OCI-LY7 (cell line): ENCODE measurements around the gene CAPN5. TPM values are rescaled to one million over a fixed set of nuclear protein-coding genes. Genes with fewer than 3 reads are reported as not detected.

Source experiments
- BruUV-seq: library from RNA; stranded (reverse); fragments of 400-500 nt; replicated peaks from 2 replicates; lab custom pipeline; 2021; lab: Mats Ljungman, UMichigan
- CTCF ChIA-PET: fragments of 300-600 bp; sonication (Branson Sonifier 250); formaldehyde crosslinking; loops from one replicate; lab custom pipeline; 2022; ENCODE audit warnings: antibody characterized with exemption; ENCODE audit not compliant: unreplicated experiment; lab: Charles Lee
- POLR2A ChIA-PET: fragments of 300-600 bp; sonication (Branson Sonifier 250); formaldehyde crosslinking; loops from one replicate; lab custom pipeline; 2022; ENCODE audit warnings: antibody characterized with exemption; lab: Charles Lee
- DNase-seq: peaks from one replicate; pipeline ENCODE4 v3.0.0-alpha.2; 2015; ENCODE audit warnings: low spot score
- H2AFZ ChIP-seq: fragments of 200-600 bp; sonication (generic), shearing (Covaris generic); 2 replicates; pipeline ENCODE4 v1.6.1; 2014; ENCODE audit warnings: mild to moderate bottlenecking, antibody characterized with exemption, low read length, moderate library complexity
- H3K27ac ChIP-seq: fragments of 200-600 bp; sonication (generic); 2 replicates; pipeline ENCODE4 v1.5.1; 2014; ENCODE audit warnings: mixed run types, low read depth, mild to moderate bottlenecking, moderate library complexity, low read length, inconsistent platforms; ENCODE audit not compliant: poor library complexity, severe bottlenecking
- H3K36me3 ChIP-seq: fragments of 200-600 bp; sonication (generic); 2 replicates; pipeline ENCODE4 v1.6.1; 2014; ENCODE audit warnings: mild to moderate bottlenecking, antibody characterized with exemption, low read length, moderate library complexity, mixed read lengths; ENCODE audit not compliant: insufficient read depth
- H3K4me1 ChIP-seq: fragments of 200-600 bp; sonication (generic); 2 replicates; pipeline ENCODE4 v1.5.1; 2014; ENCODE audit warnings: mild to moderate bottlenecking, low read length; ENCODE audit not compliant: insufficient read depth, poor library complexity, severe bottlenecking
- H3K4me2 ChIP-seq: fragments of 200-600 bp; sonication (generic); 2 replicates; pipeline ENCODE4 v1.6.1; 2014; ENCODE audit warnings: mild to moderate bottlenecking, low read length
- H3K4me3 ChIP-seq: fragments of 200-600 bp; sonication (generic); 2 replicates; pipeline ENCODE4 v1.5.1; 2014; ENCODE audit warnings: mild to moderate bottlenecking, low read depth, low read length; ENCODE audit not compliant: poor library complexity, severe bottlenecking
- H3K79me2 ChIP-seq: fragments of 200-600 bp; sonication (generic); 2 replicates; pipeline ENCODE4 v1.6.1; 2016; ENCODE audit warnings: low read depth, mild to moderate bottlenecking, low read length, moderate library complexity, mixed read lengths; ENCODE audit not compliant: insufficient read depth
- H3K9me2 ChIP-seq: fragments of 200-600 bp; sonication (generic); 2 replicates; pipeline ENCODE4 v1.6.1; 2016; ENCODE audit warnings: mild to moderate bottlenecking, low read length, mixed read lengths; ENCODE audit not compliant: insufficient read depth
- H3K9me3 ChIP-seq: fragments of 200-600 bp; sonication (generic); 2 replicates; pipeline ENCODE4 v1.6.1; 2014; ENCODE audit warnings: mild to moderate bottlenecking, mixed run types, low read length, mixed read lengths
- H4K20me1 ChIP-seq: fragments of 200-600 bp; sonication (generic); 2 replicates; pipeline ENCODE4 v1.6.1; 2014; ENCODE audit warnings: mild to moderate bottlenecking, antibody characterized with exemption, low read length, moderate library complexity, mixed read lengths; ENCODE audit not compliant: insufficient read depth
- CTCF ChIP-seq: fragments of 200-600 bp; sonication (generic); conservative IDR thresholded peaks from 2 replicates; pipeline ENCODE4 v1.5.1; 2014; ENCODE audit warnings: mild to moderate bottlenecking, antibody characterized with exemption, low read length, moderate library complexity, mixed read lengths
- EZH2phosphoT487 ChIP-seq: fragments of 200-600 bp; sonication (generic); IDR thresholded peaks from 2 replicates; pipeline ENCODE4 v1.6.1; 2018; ENCODE audit warnings: low read depth, borderline replicate concordance, mild to moderate bottlenecking, mixed run types, antibody characterized with exemption, low read length, moderate library complexity, mixed read lengths
- intact Hi-C: fragments of 100-400 bp; cut with micrococcal nuclease; formaldehyde crosslinking; loops from one replicate; pipeline ENCODE4 v1.10.0; 2022; ENCODE audit not compliant: unreplicated experiment
- total RNA-seq, 2 experiments: library from RNA; depleted of rRNA in 1 of 2; stranded (reverse); fragments of >200 nt in 1 of 2; shearing (Covaris generic) in 1 of 2; gene quantifications; 2 replicates each; pipeline ENCODE4 v1.2.3, GENCODE V29; 2014 to 2022

The CAPN5 gene
- total RNA-seq, 2 experiments from 2014 or later: 1.4 to 1.5 TPM

GRCh38 chr11:77102246-77103210, 35.8 kb downstream of the CAPN5 start, which contains the start of gene OMP:
TSS of gene OMP (plus strand) at chr11:77102840. CDS start at chr11:77102840, 0 bp downstream.
- Histone ChIP-seq H3K27ac (no peak within 1 kb of the TSS), H2AFZ (no peak within 1 kb of the TSS), H4K20me1 (no peaks in the 10 kb centered on the region), H3K4me2 (no peak within 1 kb of the TSS), H3K4me3 (no peak within 1 kb of the TSS), H3K36me3 (no peaks in the 10 kb centered on the region), H3K9me3 (no peaks in the 10 kb centered on the region), H3K79me2 (no peaks in the 10 kb centered on the region), H3K9me2 (no peaks in the 10 kb centered on the region), H3K4me1 (no peaks in the 10 kb centered on the region)
- no peak for DNase-seq
- CTCF ChIA-PET: no interaction called here
- BruUV-seq: no TSS peak
- TF ChIP-seq CTCF (no peak), EZH2phosphoT487 (no peak)
- intact Hi-C loops: no loop called here
- POLR2A ChIA-PET: no interaction called here

GRCh38 chr11:77103319-77103718, 36.5 kb downstream of the CAPN5 start:
- BruUV-seq: no TSS peak
- Histone ChIP-seq H3K4me3 (no peak overlapping the region), H3K9me3 (no peaks in the 10 kb centered on the region), H3K27ac (no peak overlapping the region), H3K36me3 (no peaks in the 10 kb centered on the region), H3K4me2 (no peak overlapping the region), H3K9me2 (no peaks in the 10 kb centered on the region), H3K79me2 (no peaks in the 10 kb centered on the region), H4K20me1 (no peaks in the 10 kb centered on the region), H2AFZ (no peak overlapping the region), H3K4me1 (no peaks in the 10 kb centered on the region)
- TF ChIP-seq EZH2phosphoT487 (no peak), CTCF (no peak)
- DNase-seq: no peak
- ChIA-PET CTCF (no interaction called here), POLR2A (no interaction called here)
- intact Hi-C loops: no loop called here

GRCh38 chr11:77104727-77105126, 38.0 kb downstream of the CAPN5 start:
- no peaks in the 10 kb centered on the region for H3K36me3 ChIP-seq
- H3K4me2 ChIP-seq: no peak overlapping the region
- no peaks in the 10 kb centered on the region for H3K4me1 ChIP-seq
- TF ChIP-seq EZH2phosphoT487 (no peak), CTCF (no peak)
- DNase-seq: no peak
- ChIA-PET CTCF (no interaction called here), POLR2A (no interaction called here)
- H3K79me2 ChIP-seq: no peaks in the 10 kb centered on the region
- intact Hi-C loops: no loop called here
- no peaks in the 10 kb centered on the region for H4K20me1 ChIP-seq
- H3K9me3 ChIP-seq: no peaks in the 10 kb centered on the region
- H3K4me3 ChIP-seq: no peak overlapping the region
- no TSS peak for BruUV-seq
- no peak overlapping the region for H2AFZ ChIP-seq
- H3K27ac ChIP-seq: no peak overlapping the region
- H3K9me2 ChIP-seq: no peaks in the 10 kb centered on the region
